K562 (cell line): ENCODE measurements around the gene LINS1. TPM values are rescaled to one million over a fixed set of nuclear protein-coding genes. Genes with fewer than 3 reads are reported as not detected.

ENCODE experiments used
- BCLAF1 ChIP-seq, 2 experiments: fragments of 450-650 bp in 1 of 2; IDR thresholded peaks; 2 replicates each; pipeline ENCODE4 v1.6.1; 2011 to 2017; ENCODE audit warnings: low read depth in 2 of 2, antibody characterized with exemption in 1 of 2, borderline replicate concordance in 1 of 2, low read length in 1 of 2, mild to moderate bottlenecking in 1 of 2, mixed read lengths in 1 of 2; ENCODE audit not compliant: control insufficient read depth in 1 of 2
- HES1 ChIP-seq: fragments of 450-650 bp; IDR thresholded peaks from 2 replicates; pipeline ENCODE4 v1.6.1; 2016; ENCODE audit warnings: low read depth, mild to moderate bottlenecking, moderate library complexity
- HNRNPUL1 ChIP-seq: fragments of 200-400 bp; formaldehyde crosslinking; IDR thresholded peaks from 2 replicates; pipeline ENCODE4 v1.6.1; 2017; ENCODE audit warnings: low read length
- MAFK ChIP-seq: IDR thresholded peaks from 2 replicates; pipeline ENCODE4 v1.6.1; 2011; ENCODE audit warnings: low read length, improper control_type of control experiment
- PBX2 ChIP-seq, 2 experiments: IDR thresholded peaks in 1 of 2; conservative IDR thresholded peaks in 1 of 2; 2 replicates each; pipeline ENCODE4 v1.6.1; 2016; ENCODE audit warnings: low read depth in 2 of 2, mild to moderate bottlenecking in 1 of 2, missing compliant biosample characterization in 1 of 2, missing genetic modification characterization in 1 of 2, moderate library complexity in 1 of 2
- PML ChIP-seq: IDR thresholded peaks from 2 replicates; pipeline ENCODE4 v1.6.1; 2012; ENCODE audit warnings: low read length, inconsistent platforms
- RFX1 ChIP-seq: fragments of 450-650 bp; IDR thresholded peaks from 2 replicates; pipeline ENCODE4 v1.6.1; 2016; ENCODE audit warnings: mild to moderate bottlenecking, moderate library complexity
- SAFB2 ChIP-seq: fragments of 200-400 bp; formaldehyde crosslinking; IDR thresholded peaks from 2 replicates; pipeline ENCODE4 v1.6.1; 2018; ENCODE audit warnings: borderline replicate concordance, low read length, low read depth, moderate library complexity; ENCODE audit not compliant: severe bottlenecking
- SRSF3 ChIP-seq: fragments of 200-400 bp; formaldehyde crosslinking; IDR thresholded peaks from 2 replicates; pipeline ENCODE4 v1.6.1; 2016; ENCODE audit warnings: mild to moderate bottlenecking, low read length, moderate library complexity; ENCODE audit not compliant: insufficient read depth
- TCF7L2 ChIP-seq: fragments of 150-350 bp; IDR thresholded peaks from 2 replicates; pipeline ENCODE4 v1.6.1; 2016; ENCODE audit warnings: low read depth, mild to moderate bottlenecking, low read length, moderate library complexity
- USF1 ChIP-seq: sonication (generic); formaldehyde crosslinking; IDR thresholded peaks from 2 replicates; pipeline ENCODE4 v1.9.0; 2022; ENCODE audit warnings: mild to moderate bottlenecking, missing genetic modification reagents
- ZC3H4 ChIP-seq: sonication (generic); formaldehyde crosslinking; IDR thresholded peaks from 2 replicates; pipeline ENCODE4 v1.9.0; 2021; ENCODE audit warnings: missing genetic modification reagents, borderline replicate concordance
- ZNF316 ChIP-seq: fragments of 450-650 bp; IDR thresholded peaks from 2 replicates; pipeline ENCODE4 v1.6.1; 2016
- ZNF445 ChIP-seq: fragments of 250-450 bp; sonication (Bioruptor Pico); IDR thresholded peaks from 2 replicates; pipeline ENCODE4 v1.4.0; 2020; ENCODE audit warnings: low read depth, mild to moderate bottlenecking, moderate library complexity
- ZNF518B ChIP-seq: fragments of 250-450 bp; sonication (Bioruptor Pico); IDR thresholded peaks from 2 replicates; pipeline ENCODE4 v1.5.0; 2021; ENCODE audit warnings: mild to moderate bottlenecking, moderate library complexity
- polyA plus RNA-seq, 8 experiments: library from polyadenylated mRNA; depleted of rRNA in 4 of 8; stranded (reverse) in 5 of 8; unstranded in 3 of 8; fragments of >200 nt; fragmentation: Nextera tagmentation in 2 of 8; fragmentation: Illumina TruSeq in 1 of 8; extraction: Ambion mirVana in 2 of 8; extraction: Trizol in 1 of 8; gene quantifications; 2 replicates each; pipeline versions ENCODE4 v1.2.1 to v1.2.3, GENCODE V29; 2011 to 2014; ENCODE audit warnings: inconsistent platforms in 1 of 8, missing spikeins in 1 of 8
- total RNA-seq, 7 experiments: library from RNA; depleted of rRNA in 6 of 7; stranded (reverse); fragments of >200 nt in 6 of 7; fragmentation: Illumina TruSeq in 2 of 7; extraction: Trizol in 2 of 7; gene quantifications; 2 replicates each; pipeline versions ENCODE4 v1.2.1 to v1.2.3, GENCODE V29; 2011 to 2021; ENCODE audit warnings: low replicate concordance in 1 of 7

The LINS1 gene
- total and polyA plus RNA-seq, 9 of the 15 experiments (the other 6 are each of a cell fraction or from before 2014, with no cell fraction given): 15.4 to 31.4 (median 24.6) TPM

GRCh38 chr15:100602064-100602822, at the start of gene LINS1, which contains the start of gene ASB7 (continued):
- TF ChIP-seq BCLAF1 (IDR thresholded peaks at IDR 0.05; ENCODE audit: borderline replicate concordance in 1 of 2, control insufficient read depth in 1 of 2, low read depth in 2 of 2, low read length in 1 of 2) (no peak), HES1 (no peak), ZNF445 (CRISPR knock-in tag) (no peak), SRSF3 (no peak), PML (no peak), ZNF316 (no peak), ZC3H4 (CRISPR knock-in tag) (no peak), ZNF518B (CRISPR knock-in tag) (no peak), MAFK (peak; percentile 14; the same call in 1 of the 2 replicates), TCF7L2 (no peak), PBX2 (CRISPR knock-in tag; IDR thresholded peaks at IDR 0.05; ENCODE audit: low read depth) (no peak), PBX2 (tag; conservative IDR thresholded peaks at IDR 0.05; ENCODE audit: low read depth) (no peak), HNRNPUL1 (no peak), USF1 (CRISPR knock-in tag) (peak; percentile 11; the same call in 1 of the 2 replicates), SAFB2 (no peak), RFX1 (peak; percentile 99)
